Fibroblast of pulmonary artery (primary cell): Measurements from ENCODE around the gene DDX39B.
"Not testable (repeated sequence)": the region's sequence is repeated elsewhere in the genome, so short reads cannot be mapped to it uniquely, and the experiment has no call there.

Source experiments
- DNase-seq: peaks from one replicate; pipeline ENCODE4 v3.0.0-alpha.2; 2010; ENCODE audit warnings: low read depth
- H3K4me3 ChIP-seq: replicated peaks from 2 replicates; pipeline ENCODE4 v1.5.1; 2011; ENCODE audit warnings: low read depth, mild to moderate bottlenecking, control low read depth, low read length, moderate library complexity
- CTCF ChIP-seq: IDR thresholded peaks from 2 replicates; pipeline ENCODE4 v1.5.1; 2011; ENCODE audit warnings: mild to moderate bottlenecking, control low read depth, low read length, inconsistent platforms; ENCODE audit errors: missing control alignments

Gene DDX39B

GRCh38 chr6:31541658-31542521, at the start of gene DDX39B:
Gene DDX39B (minus strand): TSS chr6:31542003. CDS start chr6:31540532, 1,471 bp downstream.
- peak; percentile 98 for DNase-seq
- no peak for TF ChIP-seq CTCF
- H3K4me3 ChIP-seq: peak within 1 kb of the TSS; percentile 68

DNA sequence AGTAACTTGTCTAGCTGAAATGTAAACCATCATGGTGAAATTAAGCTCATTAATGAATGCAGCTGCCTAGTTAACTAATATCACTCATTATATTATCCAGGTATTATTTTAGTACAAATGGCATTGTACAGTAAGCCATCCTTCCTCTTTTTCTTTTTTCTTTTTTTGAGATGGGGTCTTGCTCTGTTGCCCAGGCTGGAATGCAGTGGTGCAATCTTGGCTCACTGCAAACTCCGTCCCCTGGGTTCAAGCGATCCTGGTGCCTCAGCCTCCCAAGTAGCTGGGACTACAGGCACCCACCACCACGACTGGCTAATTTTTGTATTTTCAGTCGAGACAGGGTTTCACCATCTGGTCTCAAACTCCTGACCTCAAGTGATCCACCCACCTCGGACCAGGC, 48.9 kb upstream of the DDX39B start:
- not testable (repeated sequence) for H3K4me3 ChIP-seq, DNase-seq

DNA sequence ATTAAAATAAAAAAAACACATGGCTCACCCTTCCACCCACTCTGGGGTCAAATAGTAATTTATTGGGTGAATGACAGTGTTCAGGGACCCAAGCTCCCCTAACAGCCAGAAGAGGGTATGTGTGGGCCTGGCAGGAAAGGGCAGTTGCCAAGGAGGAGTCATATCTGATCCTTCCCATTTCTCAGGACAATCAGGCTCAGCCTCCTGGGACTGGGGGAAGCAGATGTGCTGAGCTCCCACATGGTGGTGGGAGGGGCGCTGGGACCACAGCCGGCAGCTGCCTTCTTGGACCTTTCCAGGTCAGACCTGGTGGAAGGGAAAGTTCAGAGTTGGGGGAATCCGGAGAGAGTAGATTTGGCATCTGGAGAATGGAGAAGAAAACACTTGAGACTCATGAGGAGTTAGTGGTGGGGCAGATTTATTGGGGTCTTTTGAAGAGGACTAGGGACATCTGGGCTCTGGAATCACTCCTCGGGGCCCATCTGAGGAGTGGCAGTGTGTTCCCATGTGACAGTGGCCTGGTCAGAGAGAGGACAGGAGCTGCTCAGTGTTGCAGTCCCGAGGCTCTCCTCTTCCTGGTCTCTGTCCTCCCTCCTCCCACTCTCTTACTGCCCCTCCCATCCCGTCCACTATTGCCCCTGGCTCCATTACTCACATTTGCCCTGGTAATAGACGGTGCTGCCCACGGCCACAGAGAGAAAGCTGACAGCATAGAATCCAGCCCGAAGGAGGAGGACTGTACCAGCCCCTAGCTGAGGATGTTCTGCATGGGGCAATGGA, 47.3 kb upstream of the DDX39B start:
- no peak for DNase-seq
- TF ChIP-seq CTCF: no peak
- no peak overlapping the region for H3K4me3 ChIP-seq

DNA sequence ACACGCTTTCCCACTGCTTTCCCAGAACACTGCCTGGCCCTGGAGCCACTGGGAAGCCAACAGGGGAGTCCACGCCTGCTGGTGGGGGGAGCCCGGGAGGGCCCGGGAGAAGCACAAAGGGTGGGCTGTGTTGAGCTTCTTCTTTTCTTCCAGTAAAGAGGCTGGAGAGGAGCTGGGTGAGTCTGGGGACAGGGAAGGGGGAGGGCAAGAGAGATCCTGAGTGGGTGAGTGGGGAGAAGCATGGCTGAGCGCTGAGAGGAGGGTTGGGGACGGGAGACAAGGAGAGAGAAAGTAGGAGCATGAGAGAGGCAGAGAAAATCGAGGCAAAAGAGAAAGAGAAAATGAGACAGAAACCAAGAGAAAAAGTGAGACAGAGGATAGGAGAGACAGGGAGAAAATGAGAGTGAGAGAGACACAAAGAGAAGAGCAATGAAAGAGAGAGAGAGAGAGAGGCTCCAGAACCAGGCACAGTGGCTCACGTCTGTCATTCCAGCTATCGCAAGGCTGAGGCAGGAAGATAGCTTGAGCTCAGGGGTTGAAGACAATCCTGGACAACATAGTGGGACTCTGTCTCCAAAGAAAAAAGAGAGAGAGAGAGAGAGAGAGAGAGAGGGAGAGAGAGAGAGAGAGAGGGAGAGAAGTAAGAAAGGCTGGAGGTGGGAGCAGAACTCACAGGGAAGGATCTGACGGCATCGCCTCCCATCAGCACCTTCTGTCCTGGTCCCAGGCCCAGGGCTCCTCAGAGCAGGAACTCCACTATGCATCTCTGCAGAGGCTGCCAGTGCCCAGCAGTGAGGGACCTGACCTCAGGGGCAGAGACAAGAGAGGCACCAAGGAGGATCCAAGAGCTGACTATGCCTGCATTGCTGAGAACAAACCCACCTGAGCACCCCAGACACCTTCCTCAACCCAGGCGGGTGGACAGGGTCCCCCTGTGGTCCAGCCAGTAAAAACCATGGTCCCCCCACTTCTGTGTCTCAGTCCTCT, 46.3 kb upstream of the DDX39B start:
- DNase-seq: no peak
- no peak overlapping the region for H3K4me3 ChIP-seq
- TF ChIP-seq CTCF: no peak

DNA sequence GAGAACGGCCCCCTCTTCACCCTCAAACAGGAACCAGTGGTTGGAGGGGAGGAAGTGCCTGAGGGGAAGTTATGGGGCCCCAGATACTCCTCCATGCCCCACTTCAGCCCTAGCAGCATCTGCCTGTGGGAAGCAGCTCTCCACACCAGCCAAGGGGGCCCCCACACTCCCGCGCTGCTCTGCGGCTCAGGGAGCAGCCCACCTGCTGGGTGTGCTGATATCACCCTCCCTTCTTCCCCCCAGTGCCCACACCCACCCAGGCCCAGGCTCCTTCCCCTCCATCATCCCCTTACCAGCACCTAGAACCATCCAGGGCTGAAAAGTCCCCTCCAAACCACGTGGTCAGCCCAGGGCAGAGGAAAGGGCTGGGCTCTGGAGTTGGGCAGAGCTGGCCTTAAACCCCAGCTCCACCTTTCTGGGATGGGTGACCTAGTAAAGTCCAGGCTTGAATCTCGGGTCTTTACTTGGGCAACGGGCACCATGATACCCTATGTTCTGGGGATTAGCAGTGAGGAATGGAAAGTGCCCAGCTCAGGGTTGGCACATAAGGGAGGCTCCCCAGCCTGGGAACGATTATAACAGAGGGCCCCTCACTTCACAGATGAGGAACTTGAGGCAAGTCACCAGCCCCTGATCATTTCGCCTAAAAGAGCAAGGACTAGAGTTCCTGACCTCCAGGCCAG, 44.9 kb upstream of the DDX39B start:
- no peak for DNase-seq
- TF ChIP-seq CTCF: no peak
- H3K4me3 ChIP-seq: no peak overlapping the region

DNA sequence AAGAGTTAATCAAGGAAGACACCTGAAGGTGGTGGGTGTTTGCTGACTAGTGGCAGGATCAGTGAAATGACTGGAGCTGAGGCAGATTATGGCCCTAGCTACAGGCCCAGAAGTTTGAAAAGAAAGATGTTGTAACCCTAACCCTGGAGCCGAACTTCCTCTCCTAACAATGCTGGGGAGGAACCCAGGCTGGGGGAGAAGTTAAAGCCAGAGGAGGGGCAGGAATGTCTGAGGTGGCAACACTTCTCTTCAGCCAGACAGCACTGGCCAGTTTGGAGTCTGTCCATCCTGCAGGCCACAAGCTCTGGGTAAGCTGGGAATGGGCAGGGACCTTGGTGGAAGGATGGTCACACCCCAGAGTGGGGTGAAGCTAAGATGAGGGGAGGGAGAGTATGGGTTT, 44.2 kb upstream of the DDX39B start, which contains the start of gene LST1:
LST1 (plus strand) TSS at position 270 of the 400 bp plus-strand sequence. CDS start 1,023 bp downstream, outside the sequence.
- DNase-seq: peak; percentile 46
- TF ChIP-seq CTCF: no peak
- no peak within 1 kb of the TSS for H3K4me3 ChIP-seq
